Inferior parietal cortex (tissue), 1 donor: ENCODE results near the gene KLHL33.

Experiments
- DNase-seq: peaks from one replicate; pipeline ENCODE4 v3.0.0-alpha.2; 2016; ENCODE audit errors: extremely low spot score

The KLHL33 gene

GRCh38 chr14:20413744-20414082 lies 22.3 kb downstream of the KLHL33 start:
- DNase-seq: peak; percentile 34

GRCh38 chr14:20412876-20413743 lies 22.9 kb downstream of the KLHL33 start, which contains the start of gene TEP1:
TEP1 (minus strand) TSS chr14:20413501; CDS start chr14:20408439, 5,062 bp downstream.
- DNase-seq: peak; percentile 60

- DNase-seq: peak; percentile 17
Observed at GRCh38 chr14:20412411-20412810, 23.6 kb downstream of the KLHL33 start.

GRCh38 chr14:20409226-20409625 lies 26.7 kb downstream of the KLHL33 start:
- DNase-seq: no peak

- DNase-seq: no peak
Observed at GRCh38 chr14:20403521-20403920, 32.4 kb downstream of the KLHL33 start.

GRCh38 chr14:20400965-20401593 lies 34.9 kb downstream of the KLHL33 start:
- DNase-seq: no peak

GRCh38 chr14:20400589-20400964 lies 35.4 kb downstream of the KLHL33 start:
- DNase-seq: no peak

- DNase-seq: no peak
Observed at GRCh38 chr14:20397511-20397910, 38.5 kb downstream of the KLHL33 start.

GRCh38 chr14:20391505-20391904 lies 44.5 kb downstream of the KLHL33 start:
- no peak for DNase-seq

GRCh38 chr14:20388159-20388558 lies 47.8 kb downstream of the KLHL33 start:
- DNase-seq: no peak

- no peak for DNase-seq
Observed at GRCh38 chr14:20387576-20387975, 48.4 kb downstream of the KLHL33 start.

GRCh38 chr14:20386276-20386855 lies 49.6 kb downstream of the KLHL33 start:
- DNase-seq: no peak

- no peak for DNase-seq
Observed at GRCh38 chr14:20384886-20385285, 51.1 kb downstream of the KLHL33 start.

GRCh38 chr14:20384321-20384720 lies 51.6 kb downstream of the KLHL33 start:
- no peak for DNase-seq

- DNase-seq: no peak
Observed at GRCh38 chr14:20383636-20384035, 52.3 kb downstream of the KLHL33 start.

- no peak for DNase-seq
Observed at GRCh38 chr14:20383032-20383431, 52.9 kb downstream of the KLHL33 start.

GRCh38 chr14:20382526-20382925 lies 53.4 kb downstream of the KLHL33 start:
- no peak for DNase-seq

- DNase-seq: no peak
Observed at GRCh38 chr14:20381341-20381740, 54.6 kb downstream of the KLHL33 start.

- no peak for DNase-seq
Observed at GRCh38 chr14:20380681-20381080, 55.3 kb downstream of the KLHL33 start.

- no peak for DNase-seq
Observed at GRCh38 chr14:20379743-20380142, 56.2 kb downstream of the KLHL33 start.

GRCh38 chr14:20377171-20377570 lies 58.8 kb downstream of the KLHL33 start:
- no peak for DNase-seq

- no peak for DNase-seq
Observed at GRCh38 chr14:20376071-20376588, 59.8 kb downstream of the KLHL33 start.
